Stimulated activated CD4-positive, alpha-beta T cell treated with anti-CD3 and anti-CD28 coated beads, Interleukin-12 subunit alpha, Interleukin-12 subunit beta, amount 100 ng/mL, for 24 hours (primary cell): ENCODE data around the gene CADPS.

ENCODE experiments used
- DNase-seq, 2 experiments: peaks; one replicate each; pipeline ENCODE4 v3.0.0-alpha.2; 2020; ENCODE audit warnings: low read depth in 2 of 2

Gene CADPS

GRCh38 chr3:62502315-62503300, 372.6 kb downstream of the CADPS start:
- no peak for DNase-seq

GRCh38 chr3:62501289-62501668, 373.9 kb downstream of the CADPS start:
- DNase-seq, result no peak

GRCh38 chr3:62500556-62501288, 374.5 kb downstream of the CADPS start:
- no peak for DNase-seq

- DNase-seq, result no peak
These were observed 378.1 kb downstream of the CADPS start for GRCh38 chr3:62497156-62497555.

- DNase-seq, result no peak
These were observed 378.7 kb downstream of the CADPS start for GRCh38 chr3:62496503-62496902.

- DNase-seq, result no peak
These were observed 382.0 kb downstream of the CADPS start for GRCh38 chr3:62493109-62493801.

GRCh38 chr3:62482961-62483360, 392.3 kb downstream of the CADPS start:
- no peak for DNase-seq

- no peak for DNase-seq
These were observed 393.3 kb downstream of the CADPS start for GRCh38 chr3:62481962-62482361.

GRCh38 chr3:62480056-62480455, 395.2 kb downstream of the CADPS start:
- DNase-seq, result no peak

- no peak for DNase-seq
These were observed 395.9 kb downstream of the CADPS start for GRCh38 chr3:62479326-62479725.

- DNase-seq, result no peak
These were observed 399.9 kb downstream of the CADPS start for GRCh38 chr3:62475306-62475705.

- DNase-seq, result no peak
These were observed 407.1 kb downstream of the CADPS start for GRCh38 chr3:62467966-62468722.

- no peak for DNase-seq
These were observed 412.4 kb downstream of the CADPS start for GRCh38 chr3:62462788-62463187.

- no peak for DNase-seq
These were observed 413.0 kb downstream of the CADPS start for GRCh38 chr3:62462104-62462762.

GRCh38 chr3:62454916-62455315, 420.3 kb downstream of the CADPS start:
- DNase-seq, result no peak

GRCh38 chr3:62453448-62453847, 421.8 kb downstream of the CADPS start:
- no peak for DNase-seq

GRCh38 chr3:62451211-62451887, 423.9 kb downstream of the CADPS start:
- DNase-seq, result no peak

- no peak for DNase-seq
These were observed 428.8 kb downstream of the CADPS start for GRCh38 chr3:62446337-62446940.

- DNase-seq, result no peak
These were observed 429.9 kb downstream of the CADPS start for GRCh38 chr3:62445275-62445674.

GRCh38 chr3:62439978-62440377, 435.2 kb downstream of the CADPS start:
- no peak for DNase-seq
